NCI-H748 (cell line): Measurements from ENCODE around the gene GPA33.

Experiments
- DNase-seq: peaks from one replicate; lab custom pipeline; 2025; ENCODE audit not compliant: unreplicated experiment; lab: John Stamatoyannopoulos, UW

The GPA33 gene, protein sequence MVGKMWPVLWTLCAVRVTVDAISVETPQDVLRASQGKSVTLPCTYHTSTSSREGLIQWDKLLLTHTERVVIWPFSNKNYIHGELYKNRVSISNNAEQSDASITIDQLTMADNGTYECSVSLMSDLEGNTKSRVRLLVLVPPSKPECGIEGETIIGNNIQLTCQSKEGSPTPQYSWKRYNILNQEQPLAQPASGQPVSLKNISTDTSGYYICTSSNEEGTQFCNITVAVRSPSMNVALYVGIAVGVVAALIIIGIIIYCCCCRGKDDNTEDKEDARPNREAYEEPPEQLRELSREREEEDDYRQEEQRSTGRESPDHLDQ

DNA sequence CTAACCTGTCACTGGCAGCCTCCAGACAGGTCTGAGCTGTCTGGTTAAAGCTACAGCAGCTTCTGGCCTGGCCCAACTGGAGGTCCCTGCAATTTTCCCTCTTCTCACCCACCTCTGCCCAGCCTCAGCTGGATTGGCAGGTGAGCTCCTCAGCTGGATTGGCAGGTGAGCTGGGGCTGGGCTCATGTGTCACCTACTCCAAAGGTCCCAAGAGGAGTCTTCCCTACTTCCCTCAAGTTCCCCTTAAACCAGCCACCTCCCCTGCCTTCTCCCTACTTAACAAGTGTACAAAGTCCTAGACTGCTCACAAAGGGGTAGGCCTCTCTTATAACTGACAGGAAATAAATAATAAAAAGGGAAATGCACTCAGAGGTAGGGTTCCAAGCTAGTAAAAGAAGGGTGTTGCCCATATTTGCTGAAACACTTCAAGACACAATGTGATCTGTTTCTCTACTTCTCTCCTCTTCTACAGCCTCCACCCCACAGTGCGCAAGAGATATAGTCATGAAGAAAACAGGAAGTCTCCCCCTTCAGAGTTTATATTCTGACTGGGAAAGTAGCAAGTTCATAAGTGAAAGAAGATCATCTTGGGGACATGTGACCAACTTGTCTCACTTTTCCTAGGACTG is at the start of gene GPA33:
Gene GPA33, minus strand, starts transcription at position 64 of the 629 bp plus-strand sequence. CDS start 90 bp downstream, outside the sequence.
- no peak for DNase-seq

GRCh38 chr1:167138703-167139102 is 48.5 kb upstream of the GPA33 start:
- DNase-seq, result no peak

GRCh38 chr1:167137793-167138510 is 47.8 kb upstream of the GPA33 start:
- DNase-seq, result no peak

DNA sequence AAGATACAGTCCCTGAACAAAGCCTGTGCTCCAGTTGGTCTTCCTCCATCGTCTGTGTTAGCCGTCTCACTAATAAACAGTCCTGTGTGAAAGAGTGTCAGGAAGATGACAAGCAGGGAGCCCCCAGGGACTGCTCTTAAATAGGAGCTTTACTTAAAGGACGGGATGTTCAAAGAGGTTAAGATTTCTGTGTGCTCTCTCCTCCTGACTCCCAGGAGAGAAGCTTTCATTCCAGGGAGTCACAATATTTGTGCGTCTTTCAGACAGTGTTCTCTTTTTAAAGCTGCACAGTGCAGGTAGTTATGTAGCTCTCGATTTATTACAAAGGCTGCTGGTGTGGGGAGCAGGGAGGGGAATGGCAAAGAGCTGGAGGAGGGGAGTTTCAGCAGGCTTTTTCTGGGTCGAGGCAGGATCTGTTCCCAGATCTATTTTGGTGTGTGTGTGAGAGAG is 47.2 kb upstream of the GPA33 start:
- no peak for DNase-seq

DNA sequence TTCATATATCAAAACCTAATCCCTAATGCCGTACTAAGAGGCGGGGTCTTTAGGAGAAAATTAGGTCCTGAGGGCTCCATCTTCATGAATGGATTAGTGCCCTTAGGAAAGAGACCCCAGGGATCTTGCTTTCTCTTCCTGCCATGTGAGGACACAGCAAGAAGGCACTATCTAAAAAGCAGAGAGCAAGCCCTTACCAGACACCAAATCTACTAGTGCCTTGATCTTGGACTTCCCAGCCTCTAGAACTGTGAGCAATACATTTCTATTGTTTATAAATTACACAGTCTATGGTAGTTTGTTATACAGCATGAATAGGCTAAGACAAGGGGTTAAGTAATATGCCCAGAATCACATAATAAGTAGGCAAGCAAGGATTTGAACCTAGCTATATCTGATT is 46.6 kb upstream of the GPA33 start:
- DNase-seq, result no peak

- DNase-seq, result peak; percentile 63
Observed at GRCh38 chr1:167136191-167136614, 46.0 kb upstream of the GPA33 start.

DNA sequence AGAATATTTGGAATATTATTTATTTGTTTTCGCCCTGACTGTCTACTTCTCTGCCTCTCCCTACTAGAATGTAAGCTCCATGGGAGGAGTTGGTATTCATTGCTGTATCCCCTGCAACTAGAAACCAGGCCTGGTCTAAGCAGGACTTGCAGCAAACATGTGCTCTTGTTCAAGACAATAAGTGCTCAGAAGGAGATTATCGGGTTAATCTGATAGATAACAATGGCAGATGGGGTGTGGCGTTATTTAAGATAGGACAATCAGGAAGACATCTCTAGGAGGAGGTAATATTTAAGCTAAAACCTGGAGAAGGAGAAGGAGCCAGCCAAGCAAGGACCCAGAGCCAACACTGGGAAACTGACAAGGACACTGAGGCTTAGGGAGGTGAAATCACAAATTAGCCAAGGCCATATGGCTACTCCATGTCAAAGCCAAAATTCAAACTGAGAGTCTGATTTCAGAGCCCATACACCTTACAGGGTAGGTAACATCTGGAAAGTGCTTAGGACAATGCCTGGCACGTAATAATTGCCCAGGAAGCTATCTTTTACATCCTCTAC is 45.2 kb upstream of the GPA33 start:
- no peak for DNase-seq

DNA sequence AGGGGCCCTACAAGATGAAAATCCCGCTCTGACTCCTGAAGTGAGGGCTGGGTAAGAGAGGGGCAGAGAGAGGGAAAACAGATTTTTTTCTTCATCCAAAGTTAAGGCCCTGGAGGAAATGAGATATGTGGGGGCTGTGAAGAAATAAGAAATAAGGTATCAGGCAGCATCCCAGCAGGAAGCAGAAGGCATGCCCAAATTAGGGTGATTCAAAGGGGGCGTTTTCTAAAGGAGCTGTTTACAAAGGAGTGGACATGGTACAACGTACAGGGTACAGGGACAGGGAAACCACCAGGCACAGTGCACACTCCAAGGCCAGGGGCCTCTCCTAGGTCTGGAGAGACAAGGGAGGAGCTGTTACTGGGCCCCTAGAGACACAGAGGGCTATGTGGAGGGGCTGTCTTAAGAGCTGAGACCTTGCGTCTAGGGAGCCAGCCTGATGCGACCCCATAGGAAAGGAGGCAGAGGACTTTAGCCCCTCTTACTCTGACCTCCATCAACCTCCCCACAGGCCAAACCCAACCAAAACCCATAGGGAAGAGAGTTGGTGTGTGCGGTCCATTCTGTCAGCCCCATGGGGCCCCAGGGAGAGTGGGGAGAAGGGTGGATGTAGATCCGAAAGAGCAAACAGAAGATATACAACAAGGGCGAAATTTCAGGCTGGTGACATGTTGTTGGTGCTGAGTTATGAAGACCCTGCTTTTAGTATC is 42.3 kb upstream of the GPA33 start:
- no peak for DNase-seq

DNA sequence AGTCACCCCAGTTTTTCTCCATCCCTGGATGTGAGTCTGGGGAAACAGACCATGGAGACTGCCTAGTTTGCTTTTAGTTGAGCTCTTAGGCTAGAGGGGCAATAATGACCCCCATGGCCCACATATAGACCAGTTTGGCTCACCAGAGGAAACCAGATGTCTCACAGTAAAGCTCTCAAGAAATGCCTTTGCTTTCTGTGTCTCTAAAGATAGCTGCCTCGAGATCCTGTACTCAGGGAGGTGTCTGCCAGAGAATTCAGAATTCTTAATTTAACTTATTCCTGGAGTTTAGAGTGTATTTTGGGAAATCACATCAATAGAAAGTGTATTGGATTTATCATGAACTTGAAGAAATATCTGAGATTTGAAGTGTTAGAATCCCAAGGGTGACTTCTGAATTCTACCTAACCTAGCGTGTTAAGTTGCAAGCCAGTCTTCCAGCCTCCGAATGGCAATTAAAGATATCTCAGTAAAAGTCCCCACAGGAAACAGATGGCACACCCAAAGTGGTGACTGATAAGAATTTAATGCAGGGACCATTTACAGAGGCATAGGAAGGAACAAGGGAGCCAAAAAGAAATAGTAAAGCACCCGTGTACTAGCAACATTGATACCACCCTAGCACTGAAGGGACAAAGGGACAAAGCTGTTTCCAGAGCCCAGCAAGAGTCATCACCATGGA is 40.8 kb upstream of the GPA33 start:
- DNase-seq, result no peak

GRCh38 chr1:167128261-167129227 is 38.4 kb upstream of the GPA33 start:
- DNase-seq, result no peak

DNA sequence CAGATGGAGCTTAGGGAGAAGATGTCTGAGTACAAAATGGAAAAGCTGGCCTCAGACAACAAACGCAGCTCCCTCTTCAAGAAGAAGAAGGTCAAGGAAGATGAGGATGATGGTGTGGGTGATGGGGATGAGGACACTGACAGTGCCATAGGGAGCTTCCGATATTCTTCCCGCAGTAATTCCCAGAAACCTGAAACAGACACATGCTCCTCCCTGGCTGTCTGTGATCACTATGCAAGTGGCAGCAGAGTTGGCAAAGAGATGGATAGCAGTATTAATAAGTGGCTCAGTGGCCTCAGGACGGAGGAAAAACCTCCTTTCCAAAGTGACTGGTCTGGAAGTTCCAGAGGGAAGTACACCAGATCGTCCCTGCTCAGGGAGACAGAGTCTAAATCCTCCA is 37.5 kb upstream of the GPA33 start:
- no peak for DNase-seq

DNA sequence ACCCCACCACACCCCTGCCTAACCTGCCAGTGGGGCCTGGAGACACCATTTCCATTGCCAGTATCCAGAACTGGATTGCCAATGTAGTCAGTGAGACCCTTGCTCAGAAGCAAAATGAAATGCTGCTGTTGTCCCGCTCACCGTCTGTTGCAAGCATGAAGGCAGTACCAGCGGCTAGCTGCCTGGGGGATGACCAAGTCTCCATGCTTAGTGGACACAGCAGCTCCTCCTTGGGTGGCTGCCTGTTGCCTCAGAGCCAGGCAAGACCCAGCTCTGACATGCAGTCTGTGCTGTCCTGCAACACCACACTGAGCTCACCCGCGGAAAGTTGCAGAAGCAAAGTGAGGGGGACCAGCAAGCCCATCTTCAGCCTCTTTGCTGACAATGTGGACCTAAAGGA is 37.1 kb upstream of the GPA33 start:
- DNase-seq, result no peak

DNA sequence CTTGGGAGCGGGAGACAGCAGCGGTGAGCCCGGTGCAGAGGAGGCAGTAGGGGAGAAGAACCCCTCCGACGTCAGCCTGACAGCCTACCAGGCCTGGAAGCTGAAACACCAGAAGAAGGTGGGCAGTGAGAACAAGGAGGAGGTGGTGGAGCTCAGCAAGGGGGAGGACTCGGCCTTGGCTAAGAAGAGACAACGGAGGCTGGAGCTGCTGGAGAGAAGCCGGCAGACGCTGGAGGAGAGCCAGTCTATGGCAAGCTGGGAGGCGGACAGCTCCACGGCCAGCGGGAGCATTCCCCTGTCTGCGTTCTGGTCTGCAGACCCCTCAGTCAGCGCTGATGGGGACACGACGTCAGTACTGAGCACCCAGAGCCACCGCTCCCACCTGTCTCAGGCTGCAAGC is 36.6 kb upstream of the GPA33 start:
- no peak for DNase-seq

DNA sequence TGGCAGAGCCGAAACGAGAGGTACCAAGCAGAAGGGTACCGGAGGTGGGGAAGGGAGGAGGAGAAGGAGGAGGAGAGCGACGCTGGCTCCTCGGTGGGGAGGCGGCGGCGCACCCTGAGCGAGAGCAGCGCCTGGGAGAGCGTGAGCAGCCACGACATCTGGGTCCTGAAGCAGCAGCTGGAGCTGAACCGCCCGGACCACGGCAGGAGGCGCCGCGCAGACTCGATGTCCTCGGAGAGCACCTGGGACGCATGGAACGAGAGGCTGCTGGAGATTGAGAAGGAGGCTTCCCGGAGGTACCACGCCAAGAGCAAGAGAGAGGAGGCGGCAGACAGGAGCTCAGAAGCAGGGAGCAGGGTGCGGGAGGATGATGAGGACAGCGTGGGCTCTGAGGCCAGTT is 36.1 kb upstream of the GPA33 start:
- no peak for DNase-seq

DNA sequence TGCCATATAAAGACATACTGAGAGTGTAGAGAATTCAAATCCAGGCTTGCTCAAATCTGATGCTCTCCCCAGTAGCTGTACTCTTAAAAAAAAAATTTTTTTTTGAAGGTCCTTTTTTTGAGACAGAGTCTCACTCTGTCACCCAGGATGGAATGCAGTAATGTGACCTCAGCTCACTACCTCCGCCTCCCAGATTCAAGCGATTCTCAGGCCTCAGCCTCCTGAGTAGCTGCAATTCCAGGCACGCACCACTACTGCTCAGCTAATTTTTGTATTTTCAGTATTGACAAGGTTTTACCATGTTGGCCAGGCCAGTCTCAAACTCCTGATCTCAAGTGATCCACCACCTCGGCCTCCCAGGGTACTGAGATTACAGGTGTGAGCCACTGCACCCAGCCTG is 32.4 kb upstream of the GPA33 start:
- DNase-seq, result no peak

DNA sequence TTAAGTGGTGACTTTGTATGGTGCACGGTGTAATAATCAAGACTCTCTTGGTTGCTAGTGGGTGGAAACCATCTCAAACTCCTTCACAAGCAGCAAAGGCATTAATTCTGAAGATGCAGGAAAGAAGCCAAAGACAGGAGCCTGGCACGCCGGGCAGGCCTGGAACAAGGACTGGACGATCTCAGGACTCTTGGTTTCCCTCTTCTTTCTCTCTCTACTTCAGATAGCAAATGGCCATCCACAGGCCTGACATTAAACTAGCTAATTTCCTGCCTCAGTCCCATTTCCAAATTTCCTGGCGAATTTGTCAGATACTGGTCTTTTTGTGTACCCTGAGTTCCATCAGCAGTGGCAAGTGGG is 31.9 kb upstream of the GPA33 start:
- DNase-seq, result no peak

GRCh38 chr1:167121375-167122120 is 31.4 kb upstream of the GPA33 start:
- peak; percentile 83 for DNase-seq

DNA sequence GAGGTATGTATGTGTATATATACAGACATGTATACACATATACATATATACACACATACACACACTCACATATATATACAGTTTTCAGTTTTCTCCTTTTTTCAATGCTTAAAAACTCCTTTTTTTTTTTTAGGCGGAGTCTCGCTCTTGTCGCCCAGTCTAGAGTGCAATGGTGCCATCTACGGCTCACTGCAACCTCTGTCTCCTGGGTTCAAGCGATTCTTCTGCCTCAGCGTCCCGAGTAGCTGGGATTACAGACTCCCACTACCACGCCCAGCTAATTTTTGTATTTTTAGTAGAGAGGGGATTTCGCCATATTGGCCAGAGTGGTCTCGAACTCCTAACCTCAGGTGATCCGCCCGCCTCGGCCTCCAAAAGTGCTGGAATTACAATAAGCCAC is 30.7 kb upstream of the GPA33 start:
- no peak for DNase-seq

- DNase-seq, result no peak
Observed at GRCh38 chr1:167119696-167120095, 29.5 kb upstream of the GPA33 start.
